HG03378 (cell line): ENCODE data around the gene RANBP9.
A peak's percentile ranks its signal among the peaks of the same experiment; 100 is the strongest.

Experiments
- ATAC-seq: cut with Tn5 transposase; IDR thresholded peaks from one replicate; pipeline ENCODE4 v1.9.1; 2021; ENCODE audit warnings: mild to moderate bottlenecking, moderate library complexity; ENCODE audit not compliant: unreplicated experiment

The RANBP9 gene

DNA sequence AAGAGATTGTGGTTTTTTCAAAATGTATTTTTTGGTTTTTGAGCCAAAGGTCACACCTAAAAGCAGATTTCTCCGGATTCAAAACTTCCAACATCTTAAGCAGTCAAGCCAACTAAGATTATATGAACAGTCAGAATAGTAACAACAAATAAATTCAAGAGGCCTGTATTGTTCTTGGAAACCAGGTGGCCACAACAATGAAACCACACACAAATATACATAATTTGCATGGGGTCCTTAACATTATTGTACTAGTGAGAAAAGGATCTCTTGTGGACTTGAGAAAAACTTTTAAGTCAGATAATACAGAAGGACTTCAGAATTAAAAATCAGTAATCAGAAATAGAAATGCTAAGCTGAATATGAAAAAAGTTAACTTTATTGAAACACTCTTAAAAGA is 55.9 kb downstream of the RANBP9 start:
- ATAC-seq, result no peak

DNA sequence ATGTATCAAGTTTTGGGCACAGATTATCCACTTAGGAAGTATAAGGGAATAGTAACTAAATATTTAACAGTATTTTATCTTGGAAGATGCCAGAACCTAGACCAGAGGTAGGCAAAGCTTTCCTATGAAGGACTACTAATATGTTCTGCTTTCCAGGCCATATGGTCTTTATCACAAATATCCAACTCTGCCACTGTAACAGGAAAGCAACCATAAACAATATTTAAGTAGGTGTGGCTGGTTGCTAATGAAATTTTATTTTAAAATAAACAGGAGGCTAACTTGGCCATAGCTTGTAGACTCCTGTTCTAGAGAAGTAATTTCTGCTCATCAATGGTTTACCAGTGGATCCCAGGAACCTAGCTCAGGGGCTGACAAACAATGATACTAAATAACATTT is 57.1 kb downstream of the RANBP9 start:
- ATAC-seq, result no peak

DNA sequence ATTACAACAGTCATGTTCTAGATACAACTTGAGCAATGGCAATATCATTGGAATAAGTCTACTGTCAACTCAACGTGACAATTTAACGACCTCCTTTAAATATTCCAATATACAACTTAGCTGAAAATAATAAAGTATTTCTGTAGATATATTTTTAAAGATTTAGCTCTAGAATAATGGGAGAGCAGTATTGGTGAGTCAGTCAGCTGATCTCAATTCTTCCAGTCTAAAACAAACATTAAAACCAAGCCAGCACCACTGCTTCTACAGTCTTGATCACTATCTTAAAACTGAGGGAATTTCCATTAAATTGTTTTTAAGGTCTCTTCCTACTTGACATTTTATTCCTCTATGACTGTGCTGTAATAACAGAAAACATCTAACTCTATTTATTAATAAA is 58.3 kb downstream of the RANBP9 start:
- no peak for ATAC-seq

DNA sequence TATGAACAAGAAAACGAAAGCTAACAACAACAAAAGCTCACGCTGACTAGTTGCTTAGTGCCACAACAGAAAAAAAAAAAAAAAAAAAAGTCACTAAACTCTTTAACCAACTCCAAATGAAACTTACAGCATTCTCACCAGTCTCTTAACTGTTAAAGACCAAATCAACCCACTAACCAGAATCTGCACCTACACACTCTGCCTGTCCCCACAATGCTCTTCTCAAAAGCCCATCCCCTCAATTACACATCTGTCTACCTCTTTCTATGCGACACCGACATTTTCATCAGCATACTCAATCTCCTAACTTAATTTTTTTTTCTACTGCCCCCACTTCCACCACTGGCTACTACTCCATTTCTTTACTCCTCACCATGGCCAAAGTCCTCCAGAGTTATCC is 62.2 kb downstream of the RANBP9 start:
- no peak for ATAC-seq

DNA sequence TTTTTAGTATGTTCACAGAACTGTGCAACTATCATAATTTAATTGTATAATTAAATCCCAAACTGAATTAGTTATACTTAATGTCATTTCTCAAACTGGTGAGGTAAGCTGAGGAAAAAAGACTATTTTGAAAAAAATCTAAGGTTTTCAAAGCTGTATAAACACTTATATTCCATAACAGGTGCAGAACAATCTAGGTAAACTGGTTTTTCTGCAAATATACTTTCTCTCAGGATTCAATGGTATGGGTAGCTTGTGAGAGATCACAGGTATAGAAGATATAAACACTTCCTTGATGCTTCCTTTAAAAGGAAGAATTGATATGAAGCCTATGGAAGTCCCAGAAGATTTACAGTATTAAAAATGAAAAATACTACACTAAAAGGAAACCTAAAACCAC is 62.8 kb downstream of the RANBP9 start:
- no peak for ATAC-seq

DNA sequence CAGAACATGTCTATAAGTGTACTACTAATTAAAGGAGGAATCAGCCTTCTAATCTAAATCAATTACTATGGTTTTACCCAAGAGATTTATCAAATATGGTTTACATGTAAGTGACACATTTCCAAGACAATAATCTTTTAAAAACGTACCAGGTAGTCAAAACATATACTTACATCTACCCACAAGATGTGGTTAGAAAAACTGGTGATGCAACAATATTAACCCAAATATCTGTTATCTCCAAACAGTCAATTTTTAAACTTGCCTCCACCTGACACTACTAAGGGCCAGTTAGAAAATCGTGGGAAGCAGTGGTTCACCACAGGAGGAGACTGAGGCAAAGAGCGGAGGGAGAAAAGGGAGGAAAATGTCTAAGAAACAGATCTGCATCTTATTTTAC is 68.5 kb downstream of the RANBP9 start:
- no peak for ATAC-seq

DNA sequence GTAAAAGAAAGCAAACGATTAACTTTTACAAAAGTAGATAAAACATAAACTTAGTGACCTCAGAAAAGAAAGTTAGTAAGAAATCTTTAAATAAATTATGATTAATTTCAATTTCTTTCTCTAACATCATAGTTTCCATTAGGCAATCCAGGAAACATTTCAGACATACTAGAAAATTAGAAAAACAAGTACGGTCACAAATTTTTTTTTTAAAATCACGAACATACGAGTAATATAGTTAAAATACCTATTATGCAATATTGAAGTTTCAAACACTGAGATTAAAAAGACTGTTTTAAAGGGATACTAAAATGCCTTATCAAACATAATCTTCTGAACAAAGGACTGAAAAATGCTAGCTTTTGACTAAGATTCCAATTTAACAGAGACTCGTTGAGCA is 70.3 kb downstream of the RANBP9 start:
- ATAC-seq, result no peak

DNA sequence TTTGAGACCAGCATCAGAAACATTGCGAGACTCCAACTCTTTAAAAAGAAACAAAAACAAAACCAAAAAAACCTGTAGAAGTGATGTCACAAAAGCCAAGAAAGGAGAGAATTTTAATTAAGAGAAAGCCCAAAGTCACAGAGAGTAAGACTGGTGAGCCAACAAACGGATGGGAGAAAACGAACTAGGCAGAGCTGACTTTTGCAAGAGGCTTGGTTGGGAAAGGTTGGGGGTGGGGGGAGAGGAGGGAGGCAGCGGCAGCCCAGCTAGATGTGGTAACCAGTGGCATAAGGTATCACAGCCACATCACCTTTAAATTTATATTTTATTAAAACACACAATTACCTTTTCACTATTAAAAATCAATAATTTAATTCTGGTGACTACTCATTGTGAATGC is 73.0 kb downstream of the RANBP9 start:
- no peak for ATAC-seq

DNA sequence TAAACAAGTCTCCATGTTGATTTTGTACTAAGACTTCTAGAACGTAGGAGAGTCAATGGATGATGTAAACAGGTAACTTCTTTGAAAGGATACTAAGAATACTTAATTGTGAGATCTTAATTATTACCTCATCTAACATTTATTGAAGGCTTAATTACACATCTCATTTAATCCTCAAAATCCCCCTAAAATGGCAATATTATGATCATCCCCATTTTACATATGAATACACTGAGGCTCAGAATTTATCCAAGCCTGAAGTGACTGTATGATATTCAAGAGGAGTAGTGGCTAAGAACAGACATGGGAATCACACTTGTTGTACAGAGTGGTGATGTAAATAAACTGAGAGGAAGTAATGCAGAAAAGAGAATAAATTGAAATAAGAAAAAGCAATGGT is 73.6 kb downstream of the RANBP9 start:
- no peak for ATAC-seq

DNA sequence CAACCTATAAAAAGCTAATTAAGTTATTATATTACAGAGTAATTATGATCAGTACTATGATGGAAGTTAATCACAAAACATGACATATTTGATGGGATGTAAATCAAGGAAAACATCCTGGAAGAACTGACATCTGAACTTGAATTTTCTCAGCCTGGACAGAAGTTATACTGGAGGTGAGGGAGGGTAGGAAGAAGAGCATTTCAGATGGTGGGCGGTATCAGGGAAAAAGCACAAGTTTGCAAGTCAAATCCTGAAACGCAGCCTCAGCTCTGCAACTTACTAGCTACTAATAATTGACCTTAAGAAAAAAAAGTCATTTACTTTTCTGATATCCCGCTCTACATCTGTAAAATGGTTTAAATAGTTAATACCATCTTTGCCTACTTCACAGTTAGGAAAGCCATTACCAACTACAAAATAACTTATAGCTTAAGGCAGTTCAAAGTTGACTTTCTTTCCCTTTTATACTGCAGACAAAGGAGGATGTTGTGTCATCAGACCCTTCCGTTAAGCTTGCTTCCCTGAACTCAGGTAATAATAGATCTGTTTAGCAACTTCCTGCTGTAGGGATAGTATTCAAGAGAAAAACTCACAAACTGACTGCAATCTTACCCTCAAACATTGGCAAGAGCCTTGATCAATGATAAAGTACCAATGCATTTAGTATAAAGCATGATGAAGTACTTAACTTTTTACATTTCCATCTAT is 75.5 kb downstream of the RANBP9 start:
- ATAC-seq, result no peak

DNA sequence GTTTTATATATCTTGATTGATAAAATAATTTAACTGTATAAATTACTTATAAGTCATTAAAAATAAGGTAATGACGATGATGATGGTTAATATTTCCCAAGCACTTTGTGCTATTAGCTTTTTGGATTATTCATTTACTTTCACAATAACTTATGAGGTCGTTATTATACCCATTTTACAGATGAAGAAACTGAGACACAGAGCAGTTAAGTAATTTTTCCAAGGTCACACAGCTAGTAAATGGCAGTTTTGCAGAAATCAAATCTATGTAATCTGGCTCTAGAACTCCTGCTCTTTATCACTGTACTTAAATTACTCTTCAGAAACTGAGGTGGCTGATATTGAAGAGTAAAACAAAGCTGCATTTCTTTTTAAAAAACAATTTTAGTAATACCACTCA is 78.3 kb downstream of the RANBP9 start:
- no peak for ATAC-seq

DNA sequence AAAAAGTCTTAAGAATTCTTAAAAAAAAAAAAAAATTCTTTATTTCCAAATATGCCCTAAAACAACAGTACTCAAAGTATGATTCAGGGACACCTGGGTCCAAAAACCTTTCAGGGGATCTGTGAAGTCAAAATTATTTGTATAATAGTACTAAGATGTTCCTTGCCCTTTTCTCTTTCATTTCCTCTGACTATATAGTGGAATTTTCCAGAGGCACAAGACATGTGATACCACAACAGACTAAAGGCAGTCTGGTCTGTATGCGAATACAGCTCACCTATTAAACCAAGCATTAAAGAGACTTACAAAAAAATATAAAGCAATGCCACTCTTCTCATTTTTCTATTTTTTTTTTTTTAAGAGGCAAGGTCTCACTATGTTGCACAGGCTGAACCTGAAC is 81.1 kb downstream of the RANBP9 start:
- no peak for ATAC-seq

DNA sequence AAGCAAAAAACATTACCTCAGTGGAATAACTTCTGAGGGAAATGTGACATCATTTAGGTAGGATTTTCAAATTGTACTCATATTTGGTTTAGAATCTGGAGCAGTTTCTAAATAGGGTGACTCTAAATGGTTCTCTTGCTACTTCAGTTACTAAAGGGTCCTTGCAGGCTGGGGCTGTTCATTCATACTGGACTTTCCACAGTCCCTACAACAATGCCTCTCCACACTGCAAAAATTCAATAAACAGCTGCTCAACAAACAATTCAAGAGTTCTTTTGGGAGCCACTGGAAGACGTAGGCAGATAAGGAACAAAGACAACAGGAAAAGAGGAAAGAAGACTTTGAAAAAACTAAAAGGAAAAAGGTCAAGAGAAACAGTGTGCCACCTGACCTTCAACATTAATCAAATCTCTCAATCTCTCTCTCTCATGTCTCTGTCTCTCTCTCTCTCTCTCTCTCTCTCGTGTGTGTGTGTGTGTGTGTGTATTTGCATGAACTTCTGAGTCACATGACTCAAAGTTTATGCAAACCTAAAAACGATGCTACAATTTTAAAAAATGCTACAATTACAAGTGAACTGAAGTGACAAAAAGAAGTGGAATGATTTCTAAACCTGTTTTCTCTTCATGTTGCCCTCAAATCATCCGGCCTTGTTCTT is 82.0 kb downstream of the RANBP9 start:
- ATAC-seq, result no peak

DNA sequence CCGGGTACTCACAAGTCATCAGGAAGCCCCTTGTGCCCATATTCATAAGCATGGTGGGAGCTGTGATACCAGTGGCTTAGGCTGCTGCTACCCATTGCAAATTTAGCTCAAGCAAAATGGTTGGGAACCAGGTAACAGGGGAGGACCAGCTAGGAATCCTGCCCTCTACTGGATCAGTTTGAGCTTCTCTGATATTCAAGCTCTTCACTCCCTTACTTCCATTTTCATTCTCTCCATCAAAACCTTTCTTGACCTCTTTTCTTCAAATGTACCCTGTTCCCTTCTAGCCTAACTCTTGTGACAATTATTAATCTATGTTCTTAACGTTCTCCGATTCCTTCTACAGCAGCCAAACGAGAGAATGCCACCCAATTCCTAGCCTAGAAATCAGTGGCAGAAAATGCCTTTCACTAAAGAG is 86.8 kb downstream of the RANBP9 start:
- no peak for ATAC-seq

DNA sequence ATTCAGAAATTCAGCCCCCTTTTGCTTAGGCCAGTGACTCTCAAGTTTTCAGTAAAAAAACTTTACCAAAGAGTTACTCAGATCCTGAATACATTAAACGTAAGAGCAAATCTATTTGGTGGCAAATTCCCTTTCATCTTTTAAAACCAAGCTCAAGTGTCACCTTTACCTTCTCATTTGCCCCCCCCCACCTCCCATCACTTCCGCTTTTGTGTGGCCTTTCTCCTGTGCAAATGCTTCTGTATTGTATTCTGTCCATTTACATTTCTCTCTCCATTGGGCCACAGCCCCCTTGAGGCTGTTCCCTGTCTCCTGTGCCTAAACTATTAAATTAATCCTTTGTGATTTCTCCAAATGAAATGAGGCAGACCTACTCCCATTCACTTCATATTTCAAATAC is 94.6 kb downstream of the RANBP9 start:
- ATAC-seq, result no peak

DNA sequence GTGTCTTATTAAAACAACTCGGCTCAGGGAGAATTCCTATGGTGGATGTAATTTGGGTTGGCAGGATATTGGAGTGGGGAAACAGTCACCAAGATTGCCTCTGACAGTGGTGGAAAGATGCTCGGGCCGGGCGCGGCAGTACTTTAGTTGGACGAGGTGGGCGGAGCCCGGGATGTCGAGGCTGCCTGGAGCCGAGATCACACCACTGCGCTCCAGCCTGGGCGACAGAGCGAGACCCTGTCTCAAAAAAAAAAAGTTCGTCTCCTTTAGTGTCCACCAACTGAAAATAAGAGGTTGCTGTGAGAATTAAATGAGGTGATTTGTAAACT is 95.9 kb downstream of the RANBP9 start:
- peak; percentile 7 for ATAC-seq

DNA sequence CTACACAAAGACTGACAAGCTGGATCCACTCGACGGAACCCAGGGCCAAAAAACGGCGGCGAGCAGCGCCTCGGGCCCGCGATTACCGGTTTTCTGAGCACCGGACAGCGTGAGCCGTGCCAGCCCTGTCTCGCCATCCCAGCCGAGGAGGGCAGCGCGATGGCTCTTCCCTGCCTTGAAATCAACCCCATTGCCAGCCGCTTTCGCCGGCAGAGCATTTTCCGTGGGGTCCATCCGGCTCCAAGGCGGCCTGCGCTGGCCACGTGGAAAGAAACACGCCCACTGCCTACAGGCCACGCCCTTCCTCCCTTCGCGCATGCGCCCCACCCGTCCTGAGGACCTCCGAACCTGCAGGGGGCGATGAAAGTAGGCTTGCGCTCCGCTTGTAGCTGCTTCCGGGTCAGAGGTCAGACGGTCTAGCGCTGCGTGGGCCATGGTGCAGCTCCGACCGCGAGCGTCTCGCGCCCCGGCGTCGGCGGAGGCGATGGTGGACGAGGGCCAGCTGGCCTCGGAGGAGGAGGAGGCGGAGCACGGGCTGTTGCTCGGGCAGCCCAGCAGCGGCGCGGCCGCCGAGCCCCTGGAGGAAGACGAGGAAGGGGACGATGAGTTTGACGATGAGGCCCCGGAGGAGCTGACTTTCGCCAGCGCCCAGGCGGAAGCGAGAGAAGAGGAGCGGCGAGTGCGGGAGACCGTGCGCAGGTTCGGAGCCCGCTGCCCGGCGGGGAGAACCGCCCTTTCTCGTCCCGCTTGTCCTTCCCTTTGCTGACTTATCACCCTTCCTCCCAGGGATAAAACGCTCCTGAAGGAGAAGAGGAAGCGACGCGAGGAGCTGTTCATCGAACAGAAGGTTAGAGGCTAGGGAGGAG is 96.5 kb downstream of the RANBP9 start, which contains the start of gene NOL7:
TSS of gene NOL7 (plus strand) at position 410 of the 866 bp plus-strand sequence. CDS start at position 434, 24 bp downstream.
- peak; percentile 86 for ATAC-seq

DNA sequence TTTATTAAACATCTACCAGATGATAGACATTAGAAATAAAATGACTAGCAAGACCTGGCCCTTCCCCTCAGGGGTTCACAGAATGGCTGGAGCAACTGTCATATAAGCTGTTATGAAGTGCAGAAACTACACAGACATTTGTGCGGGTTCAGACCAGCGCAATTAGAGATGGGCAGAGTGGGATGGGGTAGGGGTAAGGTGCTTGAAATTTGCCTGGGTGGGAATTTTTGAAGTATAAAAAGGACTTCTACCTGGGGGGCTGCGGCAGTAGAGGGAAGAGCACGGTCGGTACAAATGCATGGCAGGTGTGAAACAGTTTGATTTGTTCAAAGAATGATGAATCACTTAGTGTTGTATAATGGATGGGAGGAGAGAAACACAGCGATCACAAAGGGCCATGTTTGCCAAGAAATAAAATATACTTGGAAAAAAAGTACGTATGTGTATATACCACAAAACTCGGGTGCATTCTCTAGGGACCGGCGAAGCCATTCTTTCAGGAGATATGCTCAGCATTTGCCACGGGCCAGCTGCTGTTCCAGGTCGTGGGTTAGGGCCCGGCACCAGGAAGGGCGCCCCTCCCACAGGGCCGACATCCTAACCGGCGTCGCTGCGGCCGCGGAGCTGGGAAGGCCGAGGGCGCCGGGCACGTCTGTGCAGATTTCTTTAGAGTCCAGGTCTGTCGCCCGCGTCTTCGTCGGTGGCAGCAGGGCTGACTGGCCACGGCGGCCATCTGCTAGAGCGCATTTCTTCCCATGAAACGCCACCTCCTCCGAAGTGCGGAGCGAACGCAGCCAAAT is 97.3 kb downstream of the RANBP9 start:
- peak; percentile 14 for ATAC-seq

DNA sequence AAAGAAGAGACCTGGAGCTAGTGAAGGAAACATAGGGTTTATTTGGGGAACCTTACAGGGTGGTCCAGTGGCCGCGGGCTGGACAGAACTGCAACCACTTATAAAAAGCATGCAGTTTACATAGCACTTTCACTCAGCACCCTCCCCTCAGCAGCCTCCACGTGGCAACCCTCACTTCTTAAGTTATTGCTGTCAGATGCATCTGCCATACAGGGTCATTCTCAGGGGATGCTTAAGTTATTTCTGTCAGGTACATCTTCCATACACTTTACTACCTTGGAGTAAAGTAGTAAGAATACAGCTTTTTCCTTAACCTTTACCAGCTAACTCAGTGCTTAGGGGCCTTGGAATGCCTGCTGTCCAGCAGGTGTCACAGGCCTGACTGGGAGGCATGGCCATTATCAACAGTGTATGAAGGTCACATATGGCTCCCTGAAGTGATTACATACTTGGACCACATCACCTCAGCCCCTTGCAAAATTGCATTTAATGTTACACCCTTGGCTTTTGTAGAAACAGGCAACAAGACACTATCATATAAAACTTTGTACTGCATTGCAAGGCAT is 98.5 kb downstream of the RANBP9 start:
- no peak for ATAC-seq

DNA sequence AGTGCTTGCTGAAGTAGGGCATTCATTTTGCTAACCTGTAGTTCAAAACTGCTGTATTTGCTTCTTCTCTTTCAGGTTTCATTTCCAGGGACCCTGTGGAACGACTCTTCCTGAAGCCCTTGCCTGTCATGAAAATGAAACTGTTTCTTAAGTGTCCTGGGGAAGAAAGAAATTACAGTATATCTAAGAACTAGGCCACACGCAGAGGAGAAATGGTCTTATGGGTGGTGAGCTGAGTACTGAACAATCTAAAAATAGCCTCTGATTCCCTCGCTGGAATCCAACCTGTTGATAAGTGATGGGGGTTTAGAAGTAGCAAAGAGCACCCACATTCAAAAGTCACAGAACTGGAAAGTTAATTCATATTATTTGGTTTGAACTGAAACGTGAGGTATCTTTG is 99.9 kb downstream of the RANBP9 start:
- ATAC-seq, result no peak

DNA sequence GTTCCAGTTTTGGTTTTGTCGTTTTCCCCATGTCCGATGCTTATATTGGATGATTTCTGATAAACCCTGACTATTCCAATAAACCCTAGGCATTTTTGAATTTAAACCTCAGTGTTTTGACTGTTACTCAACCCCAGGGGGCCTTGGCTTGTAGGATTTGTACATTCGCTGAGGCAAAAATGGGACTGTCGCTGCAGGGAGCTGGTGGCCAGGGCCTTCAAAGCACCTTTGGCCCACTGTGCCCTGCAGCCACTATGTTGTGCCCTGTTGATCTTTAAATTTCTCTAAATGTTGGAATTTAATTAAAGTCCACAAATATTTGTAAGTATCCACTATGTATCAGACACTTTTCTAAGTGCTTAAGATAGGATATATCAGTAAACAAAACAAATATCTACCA is 106.0 kb downstream of the RANBP9 start:
- no peak for ATAC-seq
